Neural cell (in vitro differentiated cells): ENCODE data around the gene ARMCX2.

ENCODE experiments used
- CTCF ChIP-seq: fragments of 450-650 bp; IDR thresholded peaks from 2 replicates; pipeline ENCODE4 v1.5.1; 2014; ENCODE audit warnings: antibody characterized with exemption, mild to moderate bottlenecking, moderate library complexity; ENCODE audit not compliant: poor library complexity, severe bottlenecking
- EP300 ChIP-seq: fragments of 450-650 bp; conservative IDR thresholded peaks from 2 replicates; pipeline ENCODE4 v1.6.1; 2014; ENCODE audit warnings: antibody characterized with exemption, mild to moderate bottlenecking, moderate library complexity; ENCODE audit not compliant: poor library complexity, severe bottlenecking
- EZH2 ChIP-seq: fragments of 200-600, 300-800 bp; shearing (Covaris generic), sonication (generic); IDR thresholded peaks from 2 replicates; pipeline ENCODE4 v1.6.1; 2014; ENCODE audit warnings: antibody characterized with exemption, low read length, borderline replicate concordance, mild to moderate bottlenecking; ENCODE audit not compliant: insufficient read depth, poor library complexity, severe bottlenecking
- POLR2AphosphoS5 ChIP-seq: IDR thresholded peaks from 2 replicates; pipeline ENCODE4 v1.6.1; 2012
- RAD21 ChIP-seq: fragments of 450-650 bp; conservative IDR thresholded peaks from 2 replicates; pipeline ENCODE4 v1.6.1; 2014; ENCODE audit warnings: antibody characterized with exemption, mild to moderate bottlenecking, moderate library complexity
- REST ChIP-seq: IDR thresholded peaks from 2 replicates; pipeline ENCODE4 v1.6.1; 2012; ENCODE audit warnings: borderline replicate concordance
- SMC3 ChIP-seq: fragments of 450-650 bp; conservative IDR thresholded peaks from 2 replicates; pipeline ENCODE4 v1.6.1; 2014; ENCODE audit warnings: antibody characterized with exemption, mild to moderate bottlenecking, moderate library complexity; ENCODE audit not compliant: poor library complexity
- TAF1 ChIP-seq: IDR thresholded peaks from 2 replicates; pipeline ENCODE4 v1.6.1; 2012; ENCODE audit warnings: low read depth

DNA sequence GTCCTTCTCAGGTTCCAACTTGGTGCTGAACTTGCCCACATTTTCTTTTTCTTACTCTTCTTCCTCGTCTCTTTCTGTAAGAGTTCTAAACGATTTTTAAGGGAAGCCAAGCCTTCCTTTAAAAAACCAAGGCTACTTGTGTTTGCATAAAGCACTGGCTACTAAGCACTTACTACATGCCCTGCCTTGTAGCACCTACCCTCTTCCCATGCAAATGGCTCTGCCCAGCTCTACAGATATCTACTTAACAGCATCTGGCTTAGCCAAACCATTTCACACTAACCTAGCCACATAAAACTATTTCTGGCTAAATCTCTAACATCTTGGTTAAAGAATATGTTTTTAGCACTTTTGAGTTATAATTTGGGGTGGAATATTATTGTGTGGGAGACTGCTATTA lies 26.9 kb upstream of the ARMCX2 start:
- TF ChIP-seq RAD21 = no peak
- no peak for TF ChIP-seq CTCF
- no peak for TF ChIP-seq EP300
- no peak for TF ChIP-seq POLR2AphosphoS5
- TF ChIP-seq EZH2 = no peak
- TF ChIP-seq SMC3 = no peak
- no peak for TF ChIP-seq REST
- TF ChIP-seq TAF1 = no peak
